Ovary (tissue), 9 donors: ENCODE measurements around the gene ADH1C. TPM values are rescaled to one million over a fixed set of nuclear protein-coding genes. Genes with fewer than 3 reads are reported as not detected.
"Not testable (repeated sequence)": the region's sequence is repeated elsewhere in the genome, so short reads cannot be mapped to it uniquely, and the experiment has no call there.

ENCODE experiments used
- DNase-seq, 5 donors: peaks; one replicate each; pipeline ENCODE4 v3.0.0-alpha.2; 2019 to 2020
- H3K27ac ChIP-seq, 2 donors: fragments of 200-600 bp; one replicate each; pipeline versions ENCODE4 v1.5.1 to v1.8.0; 2019 to 2022
- H3K27me3 ChIP-seq: fragments of 200-600 bp; one replicate; pipeline ENCODE4 v1.8.0; 2022
- H3K36me3 ChIP-seq: fragments of 200-600 bp; sonication (generic); one replicate; pipeline ENCODE4 v1.5.1; 2019
- H3K4me1 ChIP-seq: one replicate; pipeline ENCODE4 v1.8.1; 2013; ENCODE audit warnings: mild to moderate bottlenecking, moderate library complexity; ENCODE audit not compliant: insufficient read depth
- H3K4me3 ChIP-seq: fragments of 200-600 bp; sonication (generic); one replicate; pipeline ENCODE4 v1.5.1; 2017
- H3K9me3 ChIP-seq, 2 donors: fragments of 200-600 bp in 1 of 2; sonication (generic) in 1 of 2; one replicate each; pipeline versions ENCODE4 v1.5.1 to v1.8.1; 2013 to 2019; ENCODE audit warnings: mild to moderate bottlenecking in 1 of 2, moderate library complexity in 1 of 2
- CTCF ChIP-seq, 3 donors: fragments of 450-650 bp in 2 of 3; fragments of 200-600 bp in 1 of 3; IDR thresholded peaks; one replicate each; pipeline versions ENCODE4 v1.5.1 to v1.8.0; 2016 to 2022; ENCODE audit warnings: antibody characterized with exemption in 3 of 3, mild to moderate bottlenecking in 1 of 3
- EP300 ChIP-seq: sonication (generic); formaldehyde crosslinking; IDR thresholded peaks from one replicate; pipeline ENCODE4 v1.6.1; 2017; ENCODE audit warnings: antibody characterized with exemption
- POLR2A ChIP-seq: fragments of 450-650 bp; IDR thresholded peaks from one replicate; pipeline ENCODE4 v1.6.1; 2017; ENCODE audit warnings: antibody characterized with exemption, mild to moderate bottlenecking, moderate library complexity
- WGBS, 3 donors: extraction: QIAGEN DNeasy Blood & Tissue Kit in 1 of 3; methylation state at CpG; one replicate each; pipeline versions ENCODE4 v1.1.5 to v1.1.7; 2013 to 2017; 5-methylcytosine and 5-hydroxymethylcytosine counted together
- intact Hi-C, 4 donors: fragments of 100-400 bp; cut with DNase I; formaldehyde crosslinking; loops; one replicate each; pipeline versions ENCODE4 v1.11.0 to v1.15.1; 2022 to 2023
- polyA plus RNA-seq, 2 donors: library from polyadenylated mRNA; stranded (reverse); fragments of 200-250 nt in 1 of 2; fragments of 350-450 nt in 1 of 2; fragmentation: Illumina TruSeq in 1 of 2; extraction: RNeasy Lipid Tissue Mini Kit (QIAGEN cat#74804) in 1 of 2; gene quantifications; one replicate each; pipeline ENCODE4 v1.2.3, GENCODE V29; 2013 to 2014
- total RNA-seq, 7 donors: library from RNA; depleted of rRNA in 2 of 7; stranded (reverse); fragments of >200 nt in 2 of 7; fragmentation: NEBNext Ultra II Directional in 3 of 7; extraction: Animal tissue kit (Norgen Biotek cat#: 25700) in 3 of 7; gene quantifications; one replicate each; pipeline versions ENCODE4 v1.1.0 to v1.2.4, GENCODE V29; 2016 to 2023
- donor health status: DM: no; HTN: no; CAD: no; lungs with moderate emphysema.
- donor health status: DM: no; HTN: no; CAD: no.
- donor health status: Bipolar disorder and iron deficiency.
- donor health status: DM: yes; HTN: yes; CAD: no.
- donor health status: DM: no; HTN: no; CAD: no.
- donor health status: DM: yes; HTN: yes; CAD: no.

The ADH1C gene
- total and polyA plus RNA-seq, 9 donors = 1.5 to 21.6 (median 7.0) TPM

GRCh38 chr4:99357948-99358347, 5.4 kb upstream of the ADH1C start:
- TF ChIP-seq CTCF (IDR thresholded peaks at IDR 0.05) (no peak), EP300 (no peak), POLR2A (no peak)
- no peaks in the 10 kb centered on the region for H3K36me3 ChIP-seq
- intact Hi-C loops = no loop called here
- H3K9me3 ChIP-seq = no peaks in the 10 kb centered on the region
- no peak overlapping the region for H3K27ac ChIP-seq
- H3K4me3 ChIP-seq = no peak overlapping the region
- DNase-seq = no peak
- peaks cover 9% of the 10 kb centered on the region for H3K4me1 ChIP-seq
- no peaks in the 10 kb centered on the region for H3K27me3 ChIP-seq
- 71 to 78% (median 72%) methylated on average over 2 of the region's 2 CpGs for WGBS, 3 donors

DNA sequence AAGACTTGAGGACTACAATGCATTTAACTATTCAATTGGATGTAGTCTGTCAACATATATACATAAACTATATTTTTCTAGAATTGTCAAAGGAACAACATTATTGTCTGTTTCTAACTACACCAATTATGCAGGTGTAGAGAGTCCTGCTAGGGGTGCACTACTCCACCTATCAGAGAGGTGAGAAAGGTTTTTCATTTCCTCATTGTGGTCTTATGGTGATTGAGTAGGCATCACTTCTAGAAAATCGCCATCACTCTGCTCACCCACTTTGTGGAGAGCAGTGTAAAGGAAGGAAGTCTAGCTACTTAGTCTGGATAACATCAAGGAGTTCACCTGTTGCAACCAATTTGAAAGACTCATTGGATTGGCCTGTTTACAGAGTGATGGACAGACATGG, 4.4 kb upstream of the ADH1C start:
- peaks cover 8% of the 10 kb centered on the region for H3K4me1 ChIP-seq
- H3K27ac ChIP-seq = no peak overlapping the region
- no peaks in the 10 kb centered on the region for H3K27me3 ChIP-seq
- H3K9me3 ChIP-seq = no peaks in the 10 kb centered on the region
- H3K36me3 ChIP-seq = no peaks in the 10 kb centered on the region
- H3K4me3 ChIP-seq = no peak overlapping the region
- intact Hi-C loops = no loop called here
- no peak for DNase-seq
- no peak for TF ChIP-seq EP300
- no peak for TF ChIP-seq POLR2A
- TF ChIP-seq CTCF (IDR thresholded peaks at IDR 0.05) = no peak
- WGBS, 3 donors = 90 to 100% (median 97%) methylated on average over 1 of the region's 1 CpG

- DNase-seq, H3K27ac ChIP-seq: not testable (repeated sequence)
- WGBS, 3 donors = 73 to 86% (median 85%) methylated on average over 10 of the region's 10 CpGs
Observed at GRCh38 chr4:99356149-99356548, 3.6 kb upstream of the ADH1C start.

DNA sequence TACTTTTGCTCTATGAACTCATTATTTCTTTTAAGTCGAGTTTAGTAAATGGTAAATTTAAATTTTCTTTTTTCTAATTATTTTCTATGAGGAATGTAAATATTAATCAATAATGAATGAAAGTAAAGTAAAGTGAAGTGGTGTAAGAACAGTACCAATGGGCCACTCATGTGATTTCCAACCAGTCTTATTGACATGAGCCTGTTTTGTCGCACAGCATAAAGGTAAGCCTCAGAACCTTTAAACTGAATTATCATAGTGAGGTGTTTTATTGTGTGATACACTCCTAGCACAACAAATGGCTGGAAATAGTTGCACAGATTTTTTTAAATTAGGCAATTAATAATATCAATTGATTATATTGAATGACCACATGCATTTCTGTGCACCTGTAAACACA, 1.1 kb downstream of the ADH1C start:
- Histone ChIP-seq H3K27me3 (no peaks in the 10 kb centered on the region), H3K36me3 (no peaks in the 10 kb centered on the region), H3K9me3 (no peaks in the 10 kb centered on the region), H3K4me1 (peaks cover 8% of the 10 kb centered on the region), H3K27ac (no peak overlapping the region), H3K4me3 (no peak overlapping the region)
- no peak for TF ChIP-seq EP300
- TF ChIP-seq CTCF (IDR thresholded peaks at IDR 0.05) = no peak
- TF ChIP-seq POLR2A = no peak
- WGBS, 3 donors = 90 to 93% (median 91%) methylated on average over 2 of the region's 2 CpGs
- DNase-seq = no peak
- intact Hi-C loops = no loop called here

More at GRCh38 chr4:99356149-99356548, 3.6 kb upstream of the ADH1C start:
- H3K9me3 ChIP-seq, H3K4me1 ChIP-seq, intact Hi-C loops, H3K36me3 ChIP-seq, H3K27me3 ChIP-seq, H3K4me3 ChIP-seq: not testable (repeated sequence)

- no peaks in the 10 kb centered on the region for H3K9me3 ChIP-seq
- H3K4me3 ChIP-seq = no peak overlapping the region
- no peaks in the 10 kb centered on the region for H3K27me3 ChIP-seq
- TF ChIP-seq CTCF (IDR thresholded peaks at IDR 0.05) (no peak), POLR2A (no peak), EP300 (no peak)
- intact Hi-C loops = no loop called here
- no peak for DNase-seq
- H3K27ac ChIP-seq = no peak overlapping the region
- no peaks in the 10 kb centered on the region for H3K36me3 ChIP-seq
- H3K4me1 ChIP-seq = peaks cover 8% of the 10 kb centered on the region
Observed at GRCh38 chr4:99349338-99349737, 3.2 kb downstream of the ADH1C start.

DNA sequence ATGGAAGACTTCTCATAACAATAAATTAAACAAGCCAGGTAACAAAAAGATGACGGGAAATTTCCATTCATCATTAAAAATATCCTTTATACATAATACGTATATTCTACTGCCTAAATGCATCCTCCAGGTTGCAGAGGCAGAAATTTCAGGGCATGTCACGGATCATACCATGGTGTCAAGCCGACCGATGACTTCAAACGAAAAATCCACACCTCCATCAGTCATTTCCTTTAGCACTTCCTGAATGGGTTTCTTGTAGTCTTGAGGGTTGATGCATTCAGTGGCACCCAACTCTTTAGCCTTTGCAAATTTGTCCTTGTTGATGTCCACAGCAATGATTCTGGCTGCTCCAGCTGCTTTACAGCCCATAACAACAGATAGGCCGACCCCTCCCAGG, 9.9 kb downstream of the ADH1C start:
- 92 to 96% (median 94%) methylated on average over 7 of the region's 7 CpGs for WGBS, 3 donors
- intact Hi-C loops, H3K27me3 ChIP-seq, H3K9me3 ChIP-seq, H3K4me1 ChIP-seq, DNase-seq, H3K36me3 ChIP-seq, H3K27ac ChIP-seq, H3K4me3 ChIP-seq: not testable (repeated sequence)
